NCI-H2029 (cell line): ENCODE measurements around the gene SIX1.

Experiments
- DNase-seq: peaks from one replicate; lab custom pipeline; 2025; lab: John Stamatoyannopoulos, UW

SIX1 gene

GRCh38 chr14:60648934-60649874 lies at the start of gene SIX1:
Gene SIX1, minus strand, starts transcription at chr14:60649477. Its CDS starts 288 bp downstream, at chr14:60649189.
- DNase-seq = peak; percentile 97

- no peak for DNase-seq
Measured at GRCh38 chr14:60695327-60695726, 46.0 kb upstream of the SIX1 start.

- DNase-seq = no peak
Measured at GRCh38 chr14:60691383-60692113, 42.3 kb upstream of the SIX1 start.

GRCh38 chr14:60686865-60687264 lies 37.6 kb upstream of the SIX1 start:
- peak; percentile 33 for DNase-seq

- no peak for DNase-seq
Measured at GRCh38 chr14:60684203-60684602, 34.9 kb upstream of the SIX1 start.

- no peak for DNase-seq
Measured at GRCh38 chr14:60681271-60681670, 32.0 kb upstream of the SIX1 start.

GRCh38 chr14:60680511-60680910 lies 31.2 kb upstream of the SIX1 start:
- no peak for DNase-seq

- no peak for DNase-seq
Measured at GRCh38 chr14:60679566-60680258, 30.4 kb upstream of the SIX1 start.

GRCh38 chr14:60677701-60678100 lies 28.4 kb upstream of the SIX1 start:
- no peak for DNase-seq

- no peak for DNase-seq
Measured at GRCh38 chr14:60670989-60671388, 21.7 kb upstream of the SIX1 start.

- DNase-seq = no peak
Measured at GRCh38 chr14:60668431-60669112, 19.3 kb upstream of the SIX1 start.

GRCh38 chr14:60665177-60665550 lies 15.9 kb upstream of the SIX1 start:
- DNase-seq = peak; percentile 97

- DNase-seq = no peak
Measured at GRCh38 chr14:60662982-60663381, 13.7 kb upstream of the SIX1 start.

- no peak for DNase-seq
Measured at GRCh38 chr14:60661721-60662120, 12.4 kb upstream of the SIX1 start.

- DNase-seq = peak; percentile 70
Measured at GRCh38 chr14:60658909-60659585, 9.8 kb upstream of the SIX1 start.

- no peak for DNase-seq
Measured at GRCh38 chr14:60658211-60658690, 9.0 kb upstream of the SIX1 start.

- DNase-seq = peak; percentile 69
Measured at GRCh38 chr14:60657456-60658210, 8.4 kb upstream of the SIX1 start.

- peak; percentile 94 for DNase-seq
Measured at GRCh38 chr14:60656686-60657455, 7.6 kb upstream of the SIX1 start.

- peak; percentile 77 for DNase-seq
Measured at GRCh38 chr14:60655898-60656685, 6.8 kb upstream of the SIX1 start.
